GM21786 (cell line): ENCODE data around the gene SNX33.
"Not testable (repeated sequence)": the region's sequence is repeated elsewhere in the genome, so short reads cannot be mapped to it uniquely, and the experiment has no call there.

Experiments
- ATAC-seq: cut with Tn5 transposase; IDR thresholded peaks from one replicate; pipeline ENCODE4 v1.9.1; 2021; ENCODE audit not compliant: unreplicated experiment

SNX33 gene

DNA sequence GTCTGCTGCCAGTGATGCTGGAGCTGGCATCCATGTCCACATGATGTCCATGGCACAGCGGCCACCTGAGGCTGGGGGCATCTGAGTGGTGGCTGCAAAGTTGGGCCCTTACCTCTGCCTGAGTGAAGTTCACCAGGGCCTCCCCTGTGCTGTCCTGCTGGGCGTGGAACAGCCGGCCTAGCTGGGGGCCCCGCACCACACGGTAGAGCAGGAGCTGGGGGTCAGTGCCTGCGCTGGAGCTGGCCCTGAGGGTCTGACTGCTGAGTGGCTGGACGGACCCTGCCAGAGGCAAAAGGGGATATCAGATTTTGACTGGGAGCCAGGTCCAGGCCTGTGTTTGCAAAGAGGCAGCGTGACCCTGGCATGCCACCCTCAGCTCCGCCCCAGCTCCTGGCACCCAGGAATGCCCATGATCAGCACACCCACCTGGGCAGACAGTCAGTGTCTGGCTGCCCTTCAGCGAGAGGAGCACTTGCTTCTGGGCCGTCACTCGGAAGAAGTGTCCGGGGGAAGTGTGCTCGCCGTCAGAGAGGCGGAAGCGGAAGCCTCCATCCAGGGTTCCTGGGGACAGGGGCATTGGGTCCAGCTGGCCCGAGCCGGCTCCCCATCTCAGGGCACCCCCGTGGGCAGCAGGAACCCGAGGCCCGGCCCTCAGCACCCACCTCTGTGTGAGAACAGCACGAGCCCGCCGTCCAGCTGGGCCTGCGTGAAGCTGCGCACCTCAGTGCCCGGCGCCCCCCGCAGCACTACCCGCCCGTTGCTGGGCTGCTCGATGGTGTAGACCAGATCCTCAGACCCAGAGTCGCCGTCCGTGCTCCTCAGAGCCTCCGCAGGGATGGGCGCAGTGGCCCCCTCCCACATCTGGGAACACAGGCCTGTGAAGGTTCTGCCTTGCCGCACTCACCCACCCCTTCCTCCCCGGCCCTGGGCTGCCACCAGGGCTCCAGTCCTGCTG lies 34.7 kb downstream of the SNX33 start:
- ATAC-seq, result no peak

DNA sequence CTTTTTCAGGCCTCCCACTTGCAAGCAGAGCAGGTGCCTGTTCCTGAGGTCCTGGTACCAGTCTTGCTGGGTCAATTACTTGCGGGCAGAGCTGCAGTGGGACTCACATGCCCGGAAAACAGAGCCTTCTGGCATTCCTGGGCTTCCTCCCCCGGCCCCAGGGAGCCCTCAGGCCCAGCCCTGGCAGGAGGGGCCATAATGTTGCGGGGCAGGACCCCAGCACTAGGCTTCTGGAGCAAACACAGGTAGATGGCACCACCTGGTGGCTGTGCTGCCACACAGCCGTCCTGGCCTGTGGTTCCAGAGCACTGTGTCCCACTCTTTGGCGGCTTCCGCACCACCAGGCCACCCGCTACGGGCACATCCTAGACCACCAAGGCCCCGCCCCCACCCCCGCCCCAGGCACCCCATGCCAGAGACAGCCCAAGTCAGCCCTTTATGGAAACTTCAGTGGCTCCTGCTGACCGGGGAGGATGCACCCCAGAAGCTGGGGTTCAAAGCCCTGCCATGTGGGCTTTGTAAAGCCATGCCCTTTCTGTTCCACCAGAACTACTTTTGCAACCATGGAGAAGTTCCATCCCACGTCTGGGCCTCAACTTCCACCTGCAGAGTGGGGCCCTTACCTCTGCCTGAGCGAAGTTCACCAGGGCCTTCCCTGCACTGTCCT lies 36.1 kb downstream of the SNX33 start:
- ATAC-seq, result not testable (repeated sequence)

DNA sequence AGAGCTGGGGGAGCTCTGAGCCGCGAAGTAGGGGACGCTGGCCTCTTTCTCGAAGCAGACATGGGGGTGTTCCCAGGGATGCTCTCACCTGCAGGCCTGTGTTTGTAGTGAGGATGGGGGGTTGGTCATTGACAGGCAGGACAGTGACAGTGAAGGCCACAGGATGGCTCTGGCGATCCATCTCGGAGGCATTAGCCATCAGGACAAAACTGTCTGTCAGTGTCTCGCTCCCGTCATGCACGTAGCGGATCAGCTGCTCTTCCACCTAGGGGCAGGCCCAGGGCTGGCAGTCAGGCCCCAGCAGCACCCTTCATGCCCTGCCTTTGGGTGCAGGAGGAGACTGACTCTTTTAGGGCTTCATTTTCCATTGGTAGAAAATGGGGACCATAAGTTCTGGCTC lies 36.9 kb downstream of the SNX33 start:
- ATAC-seq, result no peak

DNA sequence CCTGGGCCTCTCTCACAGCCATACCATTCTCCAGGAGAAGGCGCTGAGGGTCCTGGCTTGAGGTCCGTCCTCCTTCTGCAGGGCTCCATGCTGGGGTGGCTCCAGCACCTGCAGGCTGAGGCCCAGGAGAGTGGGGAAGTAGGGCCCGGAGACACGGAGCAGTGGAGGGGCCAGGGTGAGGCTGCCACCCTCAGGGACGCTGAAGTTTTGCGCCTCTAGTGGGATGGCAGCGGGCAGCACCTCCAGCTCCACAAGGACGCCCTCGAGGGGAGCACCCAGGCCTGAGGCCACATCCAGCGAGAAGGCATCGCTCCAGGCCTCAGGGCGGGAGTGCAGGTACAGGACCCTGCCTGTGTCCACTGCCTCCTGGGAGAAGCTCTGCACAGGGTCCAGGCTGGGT lies 37.5 kb downstream of the SNX33 start:
- no peak for ATAC-seq

DNA sequence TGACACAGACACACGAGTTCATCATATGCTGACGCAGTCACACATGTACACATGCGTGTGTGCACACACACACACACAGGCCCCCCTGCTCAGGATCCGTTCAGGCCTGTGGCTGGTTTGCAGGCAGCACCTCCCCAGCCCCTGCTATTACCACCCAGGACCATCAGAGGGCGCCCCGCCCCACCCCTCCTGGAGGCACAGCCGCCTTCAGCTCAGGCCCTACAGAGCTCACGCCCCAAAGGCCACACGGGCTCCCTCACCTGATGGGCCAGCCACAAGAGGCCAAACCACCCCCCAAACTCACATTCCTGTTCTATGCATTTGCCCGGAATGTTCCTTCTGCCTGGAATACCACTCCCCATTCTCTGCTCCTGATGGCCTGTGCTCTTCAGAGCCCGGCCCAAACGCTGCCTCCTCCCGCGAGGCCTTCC lies 38.5 kb downstream of the SNX33 start:
- not testable (repeated sequence) for ATAC-seq

DNA sequence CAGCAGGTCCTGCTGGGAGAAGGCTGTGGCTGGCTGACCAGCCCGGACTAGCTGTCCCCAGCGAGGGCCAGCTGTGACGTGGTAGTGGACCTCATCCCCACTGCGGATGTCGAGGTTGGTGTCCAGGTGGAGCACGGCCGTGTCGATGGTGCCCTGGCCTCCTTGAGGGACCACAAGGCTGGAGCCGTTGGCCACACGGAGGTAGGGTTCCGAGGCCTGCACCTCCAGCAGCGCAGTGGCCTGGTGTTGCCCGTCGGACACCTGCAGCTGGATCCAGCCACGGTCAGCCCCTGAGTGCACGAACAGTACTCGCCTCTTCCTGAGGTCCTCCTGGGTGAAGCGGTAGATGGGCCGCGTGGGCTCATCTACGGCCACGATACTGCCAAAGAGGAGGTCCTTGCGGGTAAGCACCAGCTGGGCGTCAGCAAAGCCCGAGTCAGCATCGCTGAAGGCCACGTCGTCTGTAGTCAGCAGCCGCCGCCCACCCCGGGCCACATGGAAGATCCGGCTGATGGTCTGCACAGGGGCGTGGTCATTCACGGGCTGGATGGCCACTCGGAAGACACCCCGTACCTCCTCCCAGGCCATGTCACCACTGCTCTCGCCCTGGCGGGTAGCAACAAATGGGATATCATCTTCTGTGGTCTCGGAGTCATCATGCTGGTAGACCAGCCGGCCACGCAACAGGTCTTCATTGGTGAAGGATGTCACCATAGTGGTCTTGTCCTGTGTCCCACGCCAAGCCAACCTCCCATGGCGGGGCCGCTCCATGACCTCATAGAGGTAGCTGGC lies 40.0 kb downstream of the SNX33 start:
- no peak for ATAC-seq

DNA sequence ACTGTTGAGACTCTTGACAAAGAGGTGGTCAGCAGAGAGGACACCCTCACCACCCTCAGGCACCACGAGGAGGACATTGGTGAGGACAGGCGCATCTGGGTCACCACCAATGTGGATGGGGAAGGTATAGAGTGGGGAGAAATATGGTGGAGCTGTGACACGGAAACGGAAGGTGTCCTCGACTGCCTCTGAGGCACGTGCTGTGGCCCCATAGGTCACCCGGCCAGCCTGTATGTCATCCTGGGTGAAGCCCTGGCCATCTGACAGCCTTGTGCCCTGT lies 40.5 kb downstream of the SNX33 start:
- ATAC-seq, result no peak

DNA sequence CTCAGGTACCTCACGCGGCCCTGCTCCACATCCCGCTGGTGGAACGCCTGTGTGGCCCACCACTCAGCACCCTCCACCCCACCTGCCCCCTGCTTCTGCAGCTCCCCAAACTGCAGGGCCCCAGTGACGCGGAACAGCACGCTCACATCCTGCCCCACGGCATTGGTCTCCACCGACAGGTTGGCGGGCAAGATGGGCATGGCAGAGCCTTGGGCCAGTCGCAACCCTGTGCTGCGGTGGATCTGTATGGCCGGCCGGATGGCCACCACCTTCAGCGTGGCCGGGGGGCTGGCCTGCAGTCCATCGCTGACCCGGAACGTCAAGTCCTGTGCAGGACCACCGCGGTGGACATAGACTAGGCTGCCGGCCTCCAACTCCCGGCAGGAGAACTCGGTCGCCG lies 41.1 kb downstream of the SNX33 start:
- no peak for ATAC-seq

DNA sequence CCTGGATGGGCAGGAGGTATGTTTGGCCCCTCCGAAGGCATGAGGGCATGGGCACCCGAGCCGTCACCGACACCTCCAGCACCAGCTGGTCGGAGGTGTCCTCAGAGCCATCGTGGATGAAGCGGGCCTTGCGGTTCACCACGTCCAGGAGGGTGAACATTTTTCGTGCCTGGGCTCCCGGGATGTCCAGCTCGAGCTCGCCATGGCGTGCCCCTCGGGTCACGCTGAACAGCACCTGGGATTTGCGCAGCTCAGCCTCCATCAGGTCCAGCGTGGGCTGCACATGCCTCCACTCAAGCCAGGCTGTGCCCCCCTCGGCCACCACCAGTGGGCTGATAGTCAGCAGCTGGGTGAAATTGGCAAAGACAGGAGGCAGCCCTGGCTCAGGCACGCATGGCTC lies 41.7 kb downstream of the SNX33 start:
- ATAC-seq, result not testable (repeated sequence)

DNA sequence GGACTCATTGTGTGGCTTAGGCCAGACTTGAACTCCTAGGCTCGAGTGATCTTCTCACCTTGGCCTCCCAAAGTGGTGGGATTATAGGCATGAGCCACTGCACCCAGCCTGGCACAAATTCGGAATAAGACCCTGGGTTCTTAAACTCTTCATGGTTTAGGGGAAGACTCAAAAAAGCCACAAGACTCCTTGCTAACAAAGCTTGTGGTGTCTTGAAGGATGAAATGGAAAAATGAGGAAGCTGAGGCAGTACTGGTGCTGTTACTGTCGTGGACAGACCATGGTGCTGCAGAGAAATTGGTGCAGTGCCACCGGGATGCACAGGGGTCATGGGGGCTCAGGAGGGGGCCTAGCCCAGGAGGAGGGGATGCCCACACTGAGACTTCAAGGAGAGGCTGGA lies 44.6 kb downstream of the SNX33 start:
- not testable (repeated sequence) for ATAC-seq

DNA sequence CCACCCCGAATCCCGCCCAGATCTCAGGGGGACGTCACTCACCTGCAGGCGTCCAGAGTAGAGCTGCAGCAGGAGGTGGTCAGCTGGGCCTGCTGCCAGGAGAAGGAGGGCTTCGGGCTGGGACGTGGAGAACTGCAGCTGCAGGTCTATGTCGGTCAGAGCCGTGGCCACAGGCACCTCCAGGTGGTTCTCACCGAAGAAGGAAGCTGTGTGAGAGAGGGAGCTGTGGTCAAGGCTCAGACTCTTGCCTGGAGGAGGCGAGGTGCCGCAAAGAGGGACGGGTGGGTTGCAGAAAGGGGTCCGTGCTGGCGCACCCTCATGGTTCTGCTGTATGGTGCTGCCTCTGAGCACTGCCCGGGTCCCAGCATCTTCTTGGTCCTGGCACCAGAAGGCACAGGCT lies 45.3 kb downstream of the SNX33 start:
- not testable (repeated sequence) for ATAC-seq

DNA sequence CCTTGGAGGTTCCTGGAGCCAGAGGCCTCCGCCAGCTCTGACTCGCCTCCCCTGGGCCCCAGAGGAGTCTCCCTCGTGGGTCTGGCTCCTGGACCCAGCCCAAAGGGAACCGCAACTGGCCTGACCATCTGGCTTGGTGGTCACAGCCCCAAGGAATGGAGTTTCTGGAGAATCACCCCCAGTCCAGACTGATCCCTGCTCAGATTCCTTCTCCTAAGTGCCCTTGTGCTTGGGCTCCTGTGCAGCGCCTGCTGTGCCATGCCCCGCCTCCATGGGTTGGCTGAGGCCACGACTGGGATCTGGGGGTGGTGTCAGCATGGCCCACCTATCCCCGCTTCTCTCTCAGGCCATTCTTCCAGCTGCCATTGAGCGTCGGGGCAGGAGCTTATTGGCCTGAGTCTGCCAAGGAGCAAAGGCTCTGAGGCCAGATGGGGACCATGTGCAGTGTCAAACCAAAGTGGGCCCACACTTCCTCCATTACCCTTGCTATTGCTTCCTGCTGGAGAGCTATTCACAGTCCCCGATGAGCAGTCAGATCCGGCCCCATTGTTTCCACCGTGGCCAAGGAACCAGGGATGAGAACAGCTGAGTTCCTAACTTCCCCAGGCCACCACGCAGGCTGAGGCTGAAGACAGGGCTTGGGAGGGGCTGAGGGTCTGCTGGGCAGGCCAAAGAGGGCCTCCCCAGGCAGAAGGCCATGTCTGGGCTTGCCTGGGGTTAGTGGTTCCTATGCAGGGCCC lies 46.0 kb downstream of the SNX33 start:
- ATAC-seq, result no peak

DNA sequence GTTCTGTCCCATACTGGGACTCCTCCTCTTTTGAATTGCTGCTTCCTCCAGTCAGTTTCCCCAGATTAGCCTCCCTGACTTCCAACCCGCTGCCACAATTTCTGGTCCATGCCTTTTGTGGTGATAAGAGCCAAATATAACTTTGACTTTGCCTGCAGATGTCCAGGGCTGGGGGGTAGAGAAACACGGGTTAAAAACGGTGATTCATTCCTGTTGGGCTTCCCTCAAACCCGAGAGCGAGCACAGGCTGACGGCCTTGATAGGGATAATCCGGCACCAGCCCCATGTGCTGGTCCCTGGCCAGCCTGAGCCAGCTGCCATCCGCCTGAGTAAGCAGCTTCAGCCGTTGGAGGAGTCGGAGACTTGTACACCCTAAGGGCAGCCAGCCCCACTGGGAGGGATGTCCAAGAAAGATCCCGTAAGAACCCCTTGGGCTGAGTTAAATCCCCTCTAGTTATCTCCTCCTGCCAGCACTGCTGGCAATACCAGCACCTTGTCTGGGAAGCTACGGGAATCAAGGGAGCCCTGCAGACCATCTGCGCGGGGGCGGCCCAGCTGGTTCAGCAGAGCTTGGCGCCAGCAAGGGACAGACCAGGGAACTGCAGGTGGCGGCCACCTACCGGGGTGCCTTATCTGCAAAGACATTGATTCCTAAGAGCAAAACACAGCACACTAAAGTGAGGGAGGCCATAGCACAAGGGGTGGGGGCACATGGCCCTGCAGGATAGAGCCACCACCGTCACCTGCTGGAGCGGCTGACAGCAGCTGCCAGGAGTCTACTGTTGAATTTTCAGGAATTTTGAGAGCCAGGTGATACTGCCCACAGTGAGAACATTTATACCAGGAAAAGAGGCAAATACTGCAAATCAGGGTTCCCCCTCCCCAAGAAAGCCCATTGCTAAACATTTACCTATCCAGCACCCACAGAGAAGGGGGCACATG lies 46.8 kb downstream of the SNX33 start:
- ATAC-seq, result no peak

DNA sequence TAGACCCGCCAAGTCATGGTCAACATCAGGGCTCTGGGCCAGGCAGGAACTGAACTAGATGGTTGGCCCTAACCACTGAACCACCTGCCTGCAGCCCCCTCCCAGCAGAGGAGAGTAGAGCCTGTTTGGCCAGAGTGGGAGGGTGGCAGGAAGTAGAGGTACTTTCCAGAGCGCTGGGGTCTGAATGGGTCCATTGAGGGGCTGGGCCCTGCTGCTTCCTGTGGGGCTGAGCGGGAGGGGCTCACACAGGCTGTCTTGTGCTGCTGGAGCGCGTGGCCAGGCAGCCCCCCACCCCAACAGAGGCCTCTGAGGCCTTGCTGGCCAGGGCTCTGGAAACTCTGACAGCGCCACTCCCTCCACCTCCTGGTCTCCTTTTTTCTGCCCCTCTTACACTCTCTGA lies 47.5 kb downstream of the SNX33 start:
- no peak for ATAC-seq

DNA sequence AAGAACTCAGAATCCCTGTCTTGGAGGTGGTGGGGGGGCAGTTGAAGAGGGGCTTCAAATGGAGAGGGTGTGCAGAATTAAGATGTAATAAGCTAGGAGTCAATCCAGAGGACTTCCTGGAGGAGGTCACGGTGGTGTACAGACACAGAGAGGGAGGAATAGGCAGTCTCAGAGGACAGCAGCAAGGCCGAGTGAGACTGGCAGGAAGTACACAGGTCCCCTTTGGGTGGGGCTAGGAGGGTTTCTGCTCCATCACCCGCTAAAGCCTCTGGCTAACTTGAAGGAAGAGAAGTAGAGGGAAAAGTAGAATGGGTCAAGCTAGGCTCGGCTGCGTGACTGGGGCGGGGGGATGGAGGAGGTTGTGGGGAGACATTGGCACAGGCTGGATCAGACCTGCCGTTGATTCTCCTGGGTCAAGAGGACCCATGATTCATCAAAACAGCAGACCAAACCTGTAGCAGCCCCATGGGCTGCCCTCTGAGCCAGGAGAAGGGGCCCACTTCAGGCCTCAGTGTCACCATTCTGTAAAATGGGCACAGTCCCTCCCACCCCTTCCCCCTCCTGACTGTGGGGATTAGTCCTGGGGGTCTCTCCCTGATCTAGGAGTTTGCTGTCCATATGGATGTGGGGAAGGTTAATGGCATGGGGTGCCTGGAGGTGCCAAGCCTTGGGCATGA lies 48.1 kb downstream of the SNX33 start:
- ATAC-seq, result no peak

DNA sequence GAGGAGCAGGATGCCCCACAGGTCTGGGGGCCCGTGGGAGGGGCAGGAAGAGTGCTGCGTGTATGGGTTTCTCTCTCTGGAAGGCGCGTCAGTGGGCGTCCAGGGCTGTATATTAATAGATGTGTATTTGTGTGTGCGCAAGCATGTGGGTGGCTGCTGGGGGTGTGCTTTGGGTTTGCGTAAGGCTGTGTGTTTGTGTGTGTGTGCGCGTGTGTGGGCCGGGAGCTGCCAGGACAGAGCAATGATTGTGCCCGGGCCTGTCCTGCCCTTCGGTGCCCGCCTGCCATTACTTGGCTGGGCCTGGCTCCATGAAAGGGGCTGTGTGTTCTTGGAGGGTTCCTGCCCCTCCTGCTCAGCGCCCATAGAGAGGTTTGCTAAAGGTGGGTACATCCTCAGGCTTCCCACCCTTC lies 48.6 kb downstream of the SNX33 start:
- no peak for ATAC-seq

DNA sequence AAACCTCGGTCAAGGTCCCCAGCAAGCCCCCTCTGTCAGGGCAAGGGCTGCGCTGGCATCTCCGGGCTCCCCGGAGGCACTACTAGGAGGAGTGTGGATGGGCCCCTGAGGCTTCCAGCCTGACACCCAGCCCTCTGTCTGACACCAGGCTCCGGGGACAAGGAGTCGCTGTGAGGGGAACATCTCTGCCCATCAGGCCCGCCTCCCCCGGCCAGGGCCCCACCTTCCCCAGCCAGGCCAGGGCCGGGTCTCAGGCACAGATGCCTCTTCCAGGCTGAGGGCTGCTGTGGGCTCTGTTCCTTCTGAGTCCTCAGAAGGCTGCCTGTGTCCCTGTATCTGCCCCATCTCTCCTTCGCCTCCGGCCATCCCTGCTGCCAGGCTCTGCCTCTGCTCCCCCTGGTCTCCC lies 49.1 kb downstream of the SNX33 start:
- ATAC-seq, result no peak

DNA sequence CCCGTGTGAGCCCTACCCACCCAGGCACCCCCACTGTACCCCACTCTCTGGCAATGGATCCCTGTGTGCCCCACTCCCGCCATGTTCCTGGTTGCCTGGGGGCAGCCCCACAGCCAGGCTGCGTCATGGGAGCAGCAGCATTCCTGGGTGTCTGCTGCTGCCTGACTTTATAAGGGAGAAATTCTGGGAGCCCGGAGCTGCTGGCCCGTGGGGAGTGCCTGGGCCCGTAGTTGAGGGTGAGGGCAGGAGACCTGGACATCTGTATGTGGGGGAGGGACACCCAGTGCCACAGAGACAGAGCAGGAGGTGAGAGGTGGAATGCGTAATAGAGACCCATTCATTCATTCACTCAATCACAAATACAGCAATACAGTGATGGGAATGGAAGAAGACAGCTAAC lies 49.8 kb downstream of the SNX33 start:
- no peak for ATAC-seq

DNA sequence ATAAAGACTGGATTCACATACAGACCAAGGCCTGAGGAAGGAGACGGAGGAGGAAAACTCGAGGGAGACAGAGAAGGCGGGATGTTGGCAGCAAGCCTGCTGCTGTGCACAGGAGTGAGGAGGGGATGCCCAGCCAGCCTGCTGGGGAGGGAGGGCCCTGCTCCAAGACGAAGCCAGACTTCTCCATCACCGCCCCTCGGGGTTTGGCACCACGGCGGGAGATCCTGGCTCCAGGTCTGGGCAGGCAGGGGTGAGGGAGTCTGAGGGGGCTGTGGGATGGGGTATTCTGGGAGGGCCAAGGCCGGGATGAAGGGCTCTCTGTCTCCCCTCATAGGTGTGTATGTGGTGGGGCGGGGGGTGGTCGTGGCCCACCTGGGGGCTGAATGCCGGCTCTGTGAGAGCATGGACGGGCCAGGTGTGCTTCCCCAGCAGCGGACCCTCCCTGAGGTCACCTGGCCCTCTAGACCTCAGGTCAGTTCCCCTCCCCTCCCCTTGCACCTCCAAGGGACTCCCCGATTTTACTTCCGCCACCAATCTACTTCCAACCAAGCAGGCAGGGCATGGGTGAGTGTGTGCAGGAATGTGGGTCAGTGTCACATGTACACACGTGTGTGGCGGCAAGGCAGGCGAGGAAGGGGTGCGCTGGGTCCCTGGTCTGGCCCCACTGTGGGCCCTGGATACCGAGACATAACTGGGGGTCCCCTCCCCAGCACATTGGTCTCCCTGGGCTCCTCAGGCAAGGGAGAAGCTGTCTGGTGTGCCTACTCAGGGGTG lies 50.4 kb downstream of the SNX33 start:
- ATAC-seq, result not testable (repeated sequence)
